Kidney capillary endothelial cell (primary cell): ENCODE results near the gene CLBA1.
"Not testable (repeated sequence)": the region's sequence is repeated elsewhere in the genome, so short reads cannot be mapped to it uniquely, and the experiment has no call there.

Source experiments
- DNase-seq: peaks from one replicate; pipeline ENCODE4 v3.0.0-alpha.2; 2018; ENCODE audit warnings: low spot score

The CLBA1 gene

GRCh38 chr14:104947881-104948735 lies 37.5 kb upstream of the CLBA1 start:
- not testable (repeated sequence) for DNase-seq

- no peak for DNase-seq
These were observed 36.9 kb upstream of the CLBA1 start for GRCh38 chr14:104948736-104949031.

- not testable (repeated sequence) for DNase-seq
These were observed 36.1 kb upstream of the CLBA1 start for GRCh38 chr14:104949406-104949955.

GRCh38 chr14:104950021-104950420 lies 35.6 kb upstream of the CLBA1 start:
- no peak for DNase-seq

- not testable (repeated sequence) for DNase-seq
These were observed 34.9 kb upstream of the CLBA1 start for GRCh38 chr14:104950701-104951100.

- not testable (repeated sequence) for DNase-seq
These were observed 33.5 kb upstream of the CLBA1 start for GRCh38 chr14:104951863-104952657.

GRCh38 chr14:104953097-104953496 lies 32.5 kb upstream of the CLBA1 start:
- no peak for DNase-seq

- no peak for DNase-seq
These were observed 31.5 kb upstream of the CLBA1 start for GRCh38 chr14:104953896-104954656.

GRCh38 chr14:104954746-104955395 lies 30.7 kb upstream of the CLBA1 start:
- no peak for DNase-seq

GRCh38 chr14:104955396-104955770 lies 30.2 kb upstream of the CLBA1 start:
- no peak for DNase-seq

- no peak for DNase-seq
These were observed 29.2 kb upstream of the CLBA1 start for GRCh38 chr14:104956290-104956890.

GRCh38 chr14:104957146-104958113 lies 28.2 kb upstream of the CLBA1 start:
- no peak for DNase-seq

GRCh38 chr14:104964546-104964945 lies 21.0 kb upstream of the CLBA1 start:
- DNase-seq = no peak

- DNase-seq = no peak
These were observed 19.9 kb upstream of the CLBA1 start for GRCh38 chr14:104965561-104966231.

GRCh38 chr14:104966261-104966865 lies 19.2 kb upstream of the CLBA1 start:
- no peak for DNase-seq

- no peak for DNase-seq
These were observed 18.6 kb upstream of the CLBA1 start for GRCh38 chr14:104966981-104967385.

- no peak for DNase-seq
These were observed 18.0 kb upstream of the CLBA1 start for GRCh38 chr14:104967386-104968152.

- DNase-seq = no peak
These were observed 17.4 kb upstream of the CLBA1 start for GRCh38 chr14:104968153-104968527.
